ENCODE measurements around the gene USP32.

GRCh38 chr17:60391471-60392041 is 377 bp downstream of the USP32 start:
- TF ChIP-seq EZH2 (IDR thresholded peaks at IDR 0.05; ENCODE audit: borderline replicate concordance, low read depth, low read length, severe bottlenecking) (no peak), CTCF (IDR thresholded peaks at IDR 0.05; ENCODE audit: extremely low read depth in 1 of 2, insufficient read depth in 1 of 2, low read depth in 1 of 2, low read length in 2 of 2) (no peak)

Data from endothelial cell of umbilical vein (primary cell).